ENCODE data around the gene P4HA2.

The P4HA2 gene

GRCh38 chr5:132183723-132184122, 43.9 kb downstream of the P4HA2 start:
- H3K36me3 Mint-ChIP-seq (ENCODE audit: low read depth): no peaks in the 10 kb centered on the region
- TF ChIP-seq CTCF (IDR thresholded peaks at IDR 0.05; ENCODE audit: unreplicated experiment in 3 of 3): no peak
- H3K27me3 Mint-ChIP-seq (ENCODE audit: low read depth): no peaks in the 10 kb centered on the region
- H3K4me1 Mint-ChIP-seq: peaks cover 13% of the 10 kb centered on the region
- H3K9me3 Mint-ChIP-seq: peaks cover 2% of the 10 kb centered on the region
- no peak overlapping the region for H3K27ac Mint-ChIP-seq
- no peak overlapping the region for H3K4me3 Mint-ChIP-seq

- H3K27ac Mint-ChIP-seq: no peak overlapping the region
- no peak for TF ChIP-seq CTCF (IDR thresholded peaks at IDR 0.05; ENCODE audit: unreplicated experiment in 3 of 3)
- peaks cover 2% of the 10 kb centered on the region for H3K9me3 Mint-ChIP-seq
- peaks cover 13% of the 10 kb centered on the region for H3K4me1 Mint-ChIP-seq
- H3K36me3 Mint-ChIP-seq (ENCODE audit: low read depth): no peaks in the 10 kb centered on the region
- no peaks in the 10 kb centered on the region for H3K27me3 Mint-ChIP-seq (ENCODE audit: low read depth)
- H3K4me3 Mint-ChIP-seq: no peak overlapping the region
These were observed 45.2 kb downstream of the P4HA2 start for GRCh38 chr5:132182359-132183040.

GRCh38 chr5:132181011-132181629, 46.5 kb downstream of the P4HA2 start:
- Mint-ChIP-seq H3K9me3 (peaks cover 2% of the 10 kb centered on the region), H3K4me3 (no peak overlapping the region), H3K27ac (no peak overlapping the region), H3K36me3 (ENCODE audit: low read depth) (no peaks in the 10 kb centered on the region), H3K4me1 (peaks cover 13% of the 10 kb centered on the region), H3K27me3 (ENCODE audit: low read depth) (no peaks in the 10 kb centered on the region)
- TF ChIP-seq CTCF (IDR thresholded peaks at IDR 0.05; ENCODE audit: unreplicated experiment in 3 of 3): no peak

GRCh38 chr5:132180134-132180745, 47.4 kb downstream of the P4HA2 start:
- H3K4me3 Mint-ChIP-seq: no peak overlapping the region
- peak overlapping the region in 1 of 3 experiments; percentile 20 for H3K27ac Mint-ChIP-seq
- H3K9me3 Mint-ChIP-seq: peaks cover 2% of the 10 kb centered on the region
- peaks cover 13% of the 10 kb centered on the region for H3K4me1 Mint-ChIP-seq
- peak; percentile 65 to 66 (median 65) for TF ChIP-seq CTCF (IDR thresholded peaks at IDR 0.05; ENCODE audit: unreplicated experiment in 3 of 3)
- no peaks in the 10 kb centered on the region for H3K36me3 Mint-ChIP-seq (ENCODE audit: low read depth)
- H3K27me3 Mint-ChIP-seq (ENCODE audit: low read depth): no peaks in the 10 kb centered on the region

- no peaks in the 10 kb centered on the region for H3K36me3 Mint-ChIP-seq (ENCODE audit: low read depth)
These were observed 48.2 kb downstream of the P4HA2 start for GRCh38 chr5:132179405-132179804.

More at GRCh38 chr5:132179405-132179804, 48.2 kb downstream of the P4HA2 start:
- TF ChIP-seq CTCF (IDR thresholded peaks at IDR 0.05; ENCODE audit: unreplicated experiment in 3 of 3): no peak
- H3K4me3 Mint-ChIP-seq: no peak overlapping the region
- no peak overlapping the region for H3K27ac Mint-ChIP-seq
- H3K27me3 Mint-ChIP-seq (ENCODE audit: low read depth): no peaks in the 10 kb centered on the region
- H3K4me1 Mint-ChIP-seq: peaks cover 13% of the 10 kb centered on the region
- peaks cover 2% of the 10 kb centered on the region for H3K9me3 Mint-ChIP-seq

All from nephron (organoid).